22Rv1 (cell line): ENCODE measurements around the gene CYP1A1.

Source experiments
- ZFX ChIP-seq: fragments of 450-650 bp; IDR thresholded peaks from 2 replicates; pipeline ENCODE4 v1.6.1; 2017; ENCODE audit warnings: antibody characterized with exemption, borderline replicate concordance
- TF ChIP-seq, protein P1 (sequence below): fragments of 450-650 bp; IDR thresholded peaks from 2 replicates; pipeline ENCODE4 v1.5.1; 2017; ENCODE audit warnings: mild to moderate bottlenecking

DNA sequence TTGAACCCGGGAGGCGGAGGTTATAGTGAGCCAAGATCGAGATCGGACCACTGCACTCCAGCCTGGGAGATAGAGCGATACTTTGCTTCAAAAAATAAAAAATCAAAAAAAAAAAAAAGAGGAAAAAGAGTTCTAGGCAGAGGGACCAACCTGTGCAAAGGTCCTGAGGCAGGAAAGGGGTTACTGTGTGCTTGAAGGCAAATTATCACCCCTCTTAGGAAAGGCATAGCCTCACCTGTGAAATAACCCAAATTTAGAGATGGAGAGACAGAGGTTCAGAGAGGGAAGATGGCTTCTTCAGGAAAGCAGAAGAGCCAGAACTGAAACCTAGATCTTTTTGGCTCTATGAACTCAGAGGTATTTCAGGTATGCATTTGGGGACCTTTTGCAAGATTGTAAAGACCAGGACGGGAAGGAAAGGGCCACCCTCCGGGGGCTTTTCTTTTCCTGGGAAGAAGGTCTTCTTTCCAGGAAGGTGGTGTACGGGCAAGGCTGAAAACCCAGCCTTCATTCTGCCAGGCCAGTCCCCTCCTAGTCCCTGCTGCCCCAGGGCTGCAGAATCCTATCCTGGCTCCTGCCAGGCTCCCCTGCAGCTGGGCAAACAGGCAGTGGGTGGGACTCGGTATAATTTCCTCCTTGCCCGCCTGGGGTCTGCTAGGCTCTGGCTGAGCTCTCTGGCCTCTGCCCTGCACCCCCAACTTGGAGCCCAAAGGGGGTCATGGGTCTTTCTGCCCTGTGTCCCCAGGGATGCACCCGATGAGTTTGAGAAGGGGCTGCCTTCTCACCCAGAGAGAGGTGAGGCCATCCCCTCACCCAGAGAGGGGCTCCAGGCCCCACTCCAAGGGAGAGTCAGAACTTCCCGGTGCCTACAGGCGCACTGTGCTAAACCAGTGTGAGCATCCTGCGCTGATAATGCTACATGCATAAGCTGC is 42.1 kb upstream of the CYP1A1 start:
- TF ChIP-seq, protein P1, sequence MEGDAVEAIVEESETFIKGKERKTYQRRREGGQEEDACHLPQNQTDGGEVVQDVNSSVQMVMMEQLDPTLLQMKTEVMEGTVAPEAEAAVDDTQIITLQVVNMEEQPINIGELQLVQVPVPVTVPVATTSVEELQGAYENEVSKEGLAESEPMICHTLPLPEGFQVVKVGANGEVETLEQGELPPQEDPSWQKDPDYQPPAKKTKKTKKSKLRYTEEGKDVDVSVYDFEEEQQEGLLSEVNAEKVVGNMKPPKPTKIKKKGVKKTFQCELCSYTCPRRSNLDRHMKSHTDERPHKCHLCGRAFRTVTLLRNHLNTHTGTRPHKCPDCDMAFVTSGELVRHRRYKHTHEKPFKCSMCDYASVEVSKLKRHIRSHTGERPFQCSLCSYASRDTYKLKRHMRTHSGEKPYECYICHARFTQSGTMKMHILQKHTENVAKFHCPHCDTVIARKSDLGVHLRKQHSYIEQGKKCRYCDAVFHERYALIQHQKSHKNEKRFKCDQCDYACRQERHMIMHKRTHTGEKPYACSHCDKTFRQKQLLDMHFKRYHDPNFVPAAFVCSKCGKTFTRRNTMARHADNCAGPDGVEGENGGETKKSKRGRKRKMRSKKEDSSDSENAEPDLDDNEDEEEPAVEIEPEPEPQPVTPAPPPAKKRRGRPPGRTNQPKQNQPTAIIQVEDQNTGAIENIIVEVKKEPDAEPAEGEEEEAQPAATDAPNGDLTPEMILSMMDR, result no peak
- TF ChIP-seq ZFX, result no peak
